GM19468 (cell line): ENCODE results near the gene RASGEF1C.

Source experiments
- ATAC-seq: cut with Tn5 transposase; IDR thresholded peaks from one replicate; pipeline ENCODE4 v1.9.1; 2021; ENCODE audit warnings: mild to moderate bottlenecking, moderate library complexity, moderate number of reproducible peaks; ENCODE audit not compliant: unreplicated experiment; ENCODE audit errors: extremely low read depth

Gene RASGEF1C

GRCh38 chr5:180166176-180166575 lies 42.8 kb downstream of the RASGEF1C start:
- ATAC-seq: no peak

GRCh38 chr5:180162304-180162661 lies 46.7 kb downstream of the RASGEF1C start:
- no peak for ATAC-seq

- no peak for ATAC-seq
Measured at GRCh38 chr5:180161420-180162303, 47.3 kb downstream of the RASGEF1C start.

- ATAC-seq: no peak
Measured at GRCh38 chr5:180160789-180161188, 48.2 kb downstream of the RASGEF1C start.

- ATAC-seq: no peak
Measured at GRCh38 chr5:180160215-180160614, 48.8 kb downstream of the RASGEF1C start.

GRCh38 chr5:180159756-180160155 lies 49.3 kb downstream of the RASGEF1C start:
- no peak for ATAC-seq

- no peak for ATAC-seq
Measured at GRCh38 chr5:180157866-180158265, 51.1 kb downstream of the RASGEF1C start.

GRCh38 chr5:180156141-180156540 lies 52.9 kb downstream of the RASGEF1C start:
- no peak for ATAC-seq

GRCh38 chr5:180155365-180155926 lies 53.6 kb downstream of the RASGEF1C start:
- ATAC-seq: no peak

GRCh38 chr5:180154821-180155364 lies 54.1 kb downstream of the RASGEF1C start:
- no peak for ATAC-seq

- no peak for ATAC-seq
Measured at GRCh38 chr5:180153991-180154390, 55.0 kb downstream of the RASGEF1C start.

GRCh38 chr5:180153099-180153498 lies 55.9 kb downstream of the RASGEF1C start:
- no peak for ATAC-seq

- no peak for ATAC-seq
Measured at GRCh38 chr5:180143656-180144364, 65.2 kb downstream of the RASGEF1C start.

- no peak for ATAC-seq
Measured at GRCh38 chr5:180142824-180143610, 66.0 kb downstream of the RASGEF1C start.

GRCh38 chr5:180142021-180142765 lies 66.8 kb downstream of the RASGEF1C start:
- no peak for ATAC-seq

- no peak for ATAC-seq
Measured at GRCh38 chr5:180141068-180141660, 67.8 kb downstream of the RASGEF1C start.

GRCh38 chr5:180140571-180140970 lies 68.4 kb downstream of the RASGEF1C start:
- no peak for ATAC-seq

- no peak for ATAC-seq
Measured at GRCh38 chr5:180140079-180140554, 68.9 kb downstream of the RASGEF1C start.

GRCh38 chr5:180139731-180140055 lies 69.3 kb downstream of the RASGEF1C start:
- no peak for ATAC-seq
